Measurements from ENCODE around the gene TFIP11.

GRCh38 chr22:26548303-26548702, 36.0 kb upstream of the TFIP11 start:
- TF ChIP-seq, protein P1, sequence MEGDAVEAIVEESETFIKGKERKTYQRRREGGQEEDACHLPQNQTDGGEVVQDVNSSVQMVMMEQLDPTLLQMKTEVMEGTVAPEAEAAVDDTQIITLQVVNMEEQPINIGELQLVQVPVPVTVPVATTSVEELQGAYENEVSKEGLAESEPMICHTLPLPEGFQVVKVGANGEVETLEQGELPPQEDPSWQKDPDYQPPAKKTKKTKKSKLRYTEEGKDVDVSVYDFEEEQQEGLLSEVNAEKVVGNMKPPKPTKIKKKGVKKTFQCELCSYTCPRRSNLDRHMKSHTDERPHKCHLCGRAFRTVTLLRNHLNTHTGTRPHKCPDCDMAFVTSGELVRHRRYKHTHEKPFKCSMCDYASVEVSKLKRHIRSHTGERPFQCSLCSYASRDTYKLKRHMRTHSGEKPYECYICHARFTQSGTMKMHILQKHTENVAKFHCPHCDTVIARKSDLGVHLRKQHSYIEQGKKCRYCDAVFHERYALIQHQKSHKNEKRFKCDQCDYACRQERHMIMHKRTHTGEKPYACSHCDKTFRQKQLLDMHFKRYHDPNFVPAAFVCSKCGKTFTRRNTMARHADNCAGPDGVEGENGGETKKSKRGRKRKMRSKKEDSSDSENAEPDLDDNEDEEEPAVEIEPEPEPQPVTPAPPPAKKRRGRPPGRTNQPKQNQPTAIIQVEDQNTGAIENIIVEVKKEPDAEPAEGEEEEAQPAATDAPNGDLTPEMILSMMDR (IDR thresholded peaks at IDR 0.05) = no peak
- no peak for TF ChIP-seq MYC (IDR thresholded peaks at IDR 0.05; ENCODE audit: borderline replicate concordance, low read length)
- no peak for TF ChIP-seq EP300 (IDR thresholded peaks at IDR 0.05)
- TF ChIP-seq REST (IDR thresholded peaks at IDR 0.05) = no peak
- TF ChIP-seq POLR2A (IDR thresholded peaks at IDR 0.05; ENCODE audit: low read length) = no peak
- TF ChIP-seq HEYL (CRISPR knock-in tag; IDR thresholded peaks at IDR 0.05) = no peak
- no peak for TF ChIP-seq POLR2AphosphoS2 (conservative IDR thresholded peaks at IDR 0.05; ENCODE audit: low read length)
- TF ChIP-seq MAX (IDR thresholded peaks at IDR 0.05) = no peak
- no peak for TF ChIP-seq JUNB (IDR thresholded peaks at IDR 0.05)
- no peak for TF ChIP-seq JUN (IDR thresholded peaks at IDR 0.05)

Data from A549 (cell line).